ENCODE results near the gene PCDHGA1. TPM values are rescaled to one million over a fixed set of nuclear protein-coding genes. Genes with fewer than 3 reads are reported as not detected.

PCDHGA1 gene
- total RNA-seq, 1 experiment from 2014 or later = not detected

DNA sequence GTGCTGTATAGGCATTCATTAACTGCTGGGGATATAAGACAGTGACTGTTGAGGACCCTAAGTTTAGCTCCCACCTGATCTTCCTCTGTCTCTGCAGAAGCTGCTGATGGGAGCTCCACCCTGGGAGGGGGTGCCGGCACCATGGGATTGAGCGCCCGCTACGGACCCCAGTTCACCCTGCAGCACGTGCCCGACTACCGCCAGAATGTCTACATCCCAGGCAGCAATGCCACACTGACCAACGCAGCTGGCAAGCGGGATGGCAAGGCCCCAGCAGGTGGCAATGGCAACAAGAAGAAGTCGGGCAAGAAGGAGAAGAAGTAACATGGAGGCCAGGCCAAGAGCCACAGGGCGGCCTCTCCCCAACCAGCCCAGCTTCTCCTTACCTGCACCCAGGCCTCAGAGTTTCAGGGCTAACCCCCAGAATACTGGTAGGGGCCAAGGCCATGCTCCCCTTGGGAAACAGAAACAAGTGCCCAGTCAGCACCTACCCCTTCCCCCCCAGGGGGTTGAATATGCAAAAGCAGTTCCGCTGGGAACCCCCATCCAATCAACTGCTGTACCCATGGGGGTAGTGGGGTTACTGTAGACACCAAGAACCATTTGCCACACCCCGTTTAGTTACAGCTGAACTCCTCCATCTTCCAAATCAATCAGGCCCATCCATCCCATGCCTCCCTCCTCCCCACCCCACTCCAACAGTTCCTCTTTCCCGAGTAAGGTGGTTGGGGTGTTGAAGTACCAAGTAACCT is 180.7 kb downstream of the PCDHGA1 start:
- BruUV-seq (replicated peaks) = no TSS peak
- intact Hi-C loops (cut with micrococcal nuclease; ENCODE audit: unreplicated experiment) = no loop called here
- Mint-ChIP-seq H3K9me3 (ENCODE audit: low read depth, unreplicated experiment) (no peaks in the 10 kb centered on the region), H3K4me3 (ENCODE audit: low read depth, unreplicated experiment) (no peak overlapping the region), H3K4me1 (ENCODE audit: low read depth, unreplicated experiment) (no peaks in the 10 kb centered on the region), H3K27ac (ENCODE audit: unreplicated experiment) (peak overlapping the region; percentile 18), H3K36me3 (ENCODE audit: insufficient read depth, unreplicated experiment) (peaks cover 61% of the 10 kb centered on the region), H3K27me3 (ENCODE audit: unreplicated experiment) (no peaks in the 10 kb centered on the region)
- TF ChIP-seq, protein P1, sequence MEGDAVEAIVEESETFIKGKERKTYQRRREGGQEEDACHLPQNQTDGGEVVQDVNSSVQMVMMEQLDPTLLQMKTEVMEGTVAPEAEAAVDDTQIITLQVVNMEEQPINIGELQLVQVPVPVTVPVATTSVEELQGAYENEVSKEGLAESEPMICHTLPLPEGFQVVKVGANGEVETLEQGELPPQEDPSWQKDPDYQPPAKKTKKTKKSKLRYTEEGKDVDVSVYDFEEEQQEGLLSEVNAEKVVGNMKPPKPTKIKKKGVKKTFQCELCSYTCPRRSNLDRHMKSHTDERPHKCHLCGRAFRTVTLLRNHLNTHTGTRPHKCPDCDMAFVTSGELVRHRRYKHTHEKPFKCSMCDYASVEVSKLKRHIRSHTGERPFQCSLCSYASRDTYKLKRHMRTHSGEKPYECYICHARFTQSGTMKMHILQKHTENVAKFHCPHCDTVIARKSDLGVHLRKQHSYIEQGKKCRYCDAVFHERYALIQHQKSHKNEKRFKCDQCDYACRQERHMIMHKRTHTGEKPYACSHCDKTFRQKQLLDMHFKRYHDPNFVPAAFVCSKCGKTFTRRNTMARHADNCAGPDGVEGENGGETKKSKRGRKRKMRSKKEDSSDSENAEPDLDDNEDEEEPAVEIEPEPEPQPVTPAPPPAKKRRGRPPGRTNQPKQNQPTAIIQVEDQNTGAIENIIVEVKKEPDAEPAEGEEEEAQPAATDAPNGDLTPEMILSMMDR (IDR thresholded peaks at IDR 0.05; ENCODE audit: unreplicated experiment) = no peak
- DNase-seq = no peak
- CTCF ChIA-PET = interaction anchor here (0.7 to 2.0 kb wide), 3 partner anchors 10 to 36 kb away, joined by 3 to 7 read pairs (median 3); partner anchors contain the start of gene PCDHGC3

DNA sequence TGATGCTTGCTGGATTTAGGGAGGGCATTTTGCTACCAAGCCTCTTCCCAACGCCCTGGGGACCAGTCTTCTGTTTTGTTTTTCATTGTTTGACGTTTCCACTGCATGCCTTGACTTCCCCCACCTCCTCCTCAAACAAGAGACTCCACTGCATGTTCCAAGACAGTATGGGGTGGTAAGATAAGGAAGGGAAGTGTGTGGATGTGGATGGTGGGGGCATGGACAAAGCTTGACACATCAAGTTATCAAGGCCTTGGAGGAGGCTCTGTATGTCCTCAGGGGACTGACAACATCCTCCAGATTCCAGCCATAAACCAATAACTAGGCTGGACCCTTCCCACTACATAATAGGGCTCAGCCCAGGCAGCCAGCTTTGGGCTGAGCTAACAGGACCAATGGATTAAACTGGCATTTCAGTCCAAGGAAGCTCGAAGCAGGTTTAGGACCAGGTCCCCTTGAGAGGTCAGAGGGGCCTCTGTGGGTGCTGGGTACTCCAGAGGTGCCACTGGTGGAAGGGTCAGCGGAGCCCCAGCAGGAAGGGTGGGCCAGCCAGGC is 181.5 kb downstream of the PCDHGA1 start:
- no peak for DNase-seq
- Mint-ChIP-seq H3K4me3 (ENCODE audit: low read depth, unreplicated experiment) (no peak overlapping the region), H3K9me3 (ENCODE audit: low read depth, unreplicated experiment) (no peaks in the 10 kb centered on the region), H3K4me1 (ENCODE audit: low read depth, unreplicated experiment) (no peaks in the 10 kb centered on the region), H3K36me3 (ENCODE audit: insufficient read depth, unreplicated experiment) (peaks cover 62% of the 10 kb centered on the region), H3K27me3 (ENCODE audit: unreplicated experiment) (no peaks in the 10 kb centered on the region), H3K27ac (ENCODE audit: unreplicated experiment) (peak overlapping the region; percentile 18)
- BruUV-seq (replicated peaks) = TSS peak; percentile 62
- CTCF ChIA-PET = interaction anchor here (2.0 kb wide), 1 partner anchor 10 kb away, joined by 7 read pairs; no protein-coding TSS in a partner anchor
- TF ChIP-seq, protein P1 (IDR thresholded peaks at IDR 0.05; ENCODE audit: unreplicated experiment) = no peak
- intact Hi-C loops (cut with micrococcal nuclease; ENCODE audit: unreplicated experiment) = no loop called here

DNA sequence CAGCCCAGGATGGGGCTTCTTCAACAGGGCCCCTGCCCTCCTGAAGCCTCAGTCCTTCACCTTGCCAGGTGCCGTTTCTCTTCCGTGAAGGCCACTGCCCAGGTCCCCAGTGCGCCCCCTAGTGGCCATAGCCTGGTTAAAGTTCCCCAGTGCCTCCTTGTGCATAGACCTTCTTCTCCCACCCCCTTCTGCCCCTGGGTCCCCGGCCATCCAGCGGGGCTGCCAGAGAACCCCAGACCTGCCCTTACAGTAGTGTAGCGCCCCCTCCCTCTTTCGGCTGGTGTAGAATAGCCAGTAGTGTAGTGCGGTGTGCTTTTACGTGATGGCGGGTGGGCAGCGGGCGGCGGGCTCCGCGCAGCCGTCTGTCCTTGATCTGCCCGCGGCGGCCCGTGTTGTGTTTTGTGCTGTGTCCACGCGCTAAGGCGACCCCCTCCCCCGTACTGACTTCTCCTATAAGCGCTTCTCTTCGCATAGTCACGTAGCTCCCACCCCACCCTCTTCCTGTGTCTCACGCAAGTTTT is 182.1 kb downstream of the PCDHGA1 start:
- H3K9me3 Mint-ChIP-seq (ENCODE audit: low read depth, unreplicated experiment) = no peaks in the 10 kb centered on the region
- no peaks in the 10 kb centered on the region for H3K27me3 Mint-ChIP-seq (ENCODE audit: unreplicated experiment)
- no peak overlapping the region for H3K4me3 Mint-ChIP-seq (ENCODE audit: low read depth, unreplicated experiment)
- CTCF ChIA-PET = interaction anchor here (0.6 to 2.0 kb wide), 2 partner anchors 9 to 29 kb away, joined by 3 to 7 read pairs; no protein-coding TSS in a partner anchor
- peak overlapping the region; percentile 18 for H3K27ac Mint-ChIP-seq (ENCODE audit: unreplicated experiment)
- BruUV-seq (replicated peaks) = no TSS peak
- no peaks in the 10 kb centered on the region for H3K4me1 Mint-ChIP-seq (ENCODE audit: low read depth, unreplicated experiment)
- H3K36me3 Mint-ChIP-seq (ENCODE audit: insufficient read depth, unreplicated experiment) = peaks cover 66% of the 10 kb centered on the region
- intact Hi-C loops (cut with micrococcal nuclease; ENCODE audit: unreplicated experiment) = no loop called here
- peak; percentile 84 for DNase-seq
- TF ChIP-seq, protein P1 (IDR thresholded peaks at IDR 0.05; ENCODE audit: unreplicated experiment) = peak; percentile 93

DNA sequence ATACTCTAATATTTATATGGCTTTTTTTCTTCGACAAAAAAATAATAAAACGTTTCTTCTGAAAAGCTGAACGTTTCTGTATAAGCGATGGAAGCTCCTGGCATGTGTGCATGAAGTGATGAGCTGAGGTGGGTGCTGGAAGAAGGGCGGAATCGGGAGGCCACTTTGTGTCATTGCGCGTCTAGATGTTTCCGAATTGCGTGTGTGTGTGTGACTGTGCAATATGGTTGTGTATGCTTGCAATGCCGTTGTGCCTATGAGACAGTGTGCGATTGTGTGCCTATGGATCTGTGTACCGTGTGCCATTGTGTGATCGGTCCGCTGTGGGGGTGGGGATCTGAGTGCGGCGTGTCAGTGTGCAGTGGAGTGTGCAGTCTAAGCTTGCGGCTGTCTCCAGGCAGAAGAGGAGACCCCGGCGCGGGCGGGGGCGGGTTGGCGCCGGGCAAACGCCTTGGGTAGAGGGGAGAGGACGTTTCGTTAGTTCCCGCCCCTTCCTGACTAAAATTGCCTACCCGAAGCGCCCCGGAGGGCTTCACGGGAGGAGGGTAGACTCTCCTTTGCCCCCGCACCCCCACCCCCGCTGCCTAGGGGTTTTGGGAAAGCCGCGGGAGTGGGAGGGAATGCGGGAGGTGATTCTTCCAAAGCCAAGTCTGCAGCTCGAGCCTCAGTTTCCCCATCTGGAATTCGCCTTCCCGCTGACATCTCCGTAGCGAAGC is 182.8 kb downstream of the PCDHGA1 start:
- TF ChIP-seq, protein P1 (IDR thresholded peaks at IDR 0.05; ENCODE audit: unreplicated experiment) = no peak
- H3K27me3 Mint-ChIP-seq (ENCODE audit: unreplicated experiment) = no peaks in the 10 kb centered on the region
- no peak for DNase-seq
- H3K27ac Mint-ChIP-seq (ENCODE audit: unreplicated experiment) = peak overlapping the region; percentile 18
- no peaks in the 10 kb centered on the region for H3K4me1 Mint-ChIP-seq (ENCODE audit: low read depth, unreplicated experiment)
- H3K9me3 Mint-ChIP-seq (ENCODE audit: low read depth, unreplicated experiment) = no peaks in the 10 kb centered on the region
- CTCF ChIA-PET = interaction anchor here (0.6 to 2.0 kb wide), 2 partner anchors 8 to 30 kb away, joined by 3 to 7 read pairs; no protein-coding TSS in a partner anchor
- peaks cover 66% of the 10 kb centered on the region for H3K36me3 Mint-ChIP-seq (ENCODE audit: insufficient read depth, unreplicated experiment)
- BruUV-seq (replicated peaks) = no TSS peak
- no peak overlapping the region for H3K4me3 Mint-ChIP-seq (ENCODE audit: low read depth, unreplicated experiment)
- intact Hi-C loops (cut with micrococcal nuclease; ENCODE audit: unreplicated experiment) = no loop called here
